Sigmoid colon (tissue), 4 donors: ENCODE measurements around the gene PYGM.
A peak's percentile ranks its signal among the peaks of the same experiment; 100 is the strongest.

ENCODE experiments used
- CTCF ChIP-seq, 4 experiments: fragments of 450-650 bp in 3 of 4; fragments of 200-600 bp in 1 of 4; IDR thresholded peaks; one replicate each; pipeline ENCODE4 v1.5.1; 2016 to 2019; ENCODE audit warnings: antibody characterized with exemption in 4 of 4, mild to moderate bottlenecking in 3 of 4, moderate library complexity in 2 of 4
- EP300 ChIP-seq, 4 donors: sonication (generic); formaldehyde crosslinking; IDR thresholded peaks; one replicate each; pipeline ENCODE4 v1.6.1; 2017; ENCODE audit warnings: antibody characterized with exemption in 4 of 4
- POLR2A ChIP-seq, 2 donors: fragments of 450-650 bp; IDR thresholded peaks; one replicate each; pipeline ENCODE4 v1.6.1; 2016; ENCODE audit warnings: antibody characterized with exemption in 2 of 2, mild to moderate bottlenecking in 2 of 2, moderate library complexity in 2 of 2
- POLR2AphosphoS5 ChIP-seq, 4 donors: sonication (generic); formaldehyde crosslinking; IDR thresholded peaks; one replicate each; pipeline ENCODE4 v1.6.1; 2017; ENCODE audit warnings: antibody characterized with exemption in 4 of 4

GRCh38 chr11:64759722-64760719 is at the start of gene PYGM:
- no peak for TF ChIP-seq CTCF (IDR thresholded peaks at IDR 0.05)
- peak; percentile 37 to 88 (median 74) for TF ChIP-seq POLR2AphosphoS5 (IDR thresholded peaks at IDR 0.05)
- TF ChIP-seq POLR2A (IDR thresholded peaks at IDR 0.05) = peak; percentile 37 to 44
- TF ChIP-seq EP300 (IDR thresholded peaks at IDR 0.05) = no peak
